NCI-H69 (cell line): Measurements from ENCODE around the gene OR56A3.
A peak's percentile ranks its signal among the peaks of the same experiment; 100 is the strongest.

ENCODE experiments used
- DNase-seq: peaks from one replicate; lab custom pipeline; 2025; lab: John Stamatoyannopoulos, UW

OR56A3 gene

DNA sequence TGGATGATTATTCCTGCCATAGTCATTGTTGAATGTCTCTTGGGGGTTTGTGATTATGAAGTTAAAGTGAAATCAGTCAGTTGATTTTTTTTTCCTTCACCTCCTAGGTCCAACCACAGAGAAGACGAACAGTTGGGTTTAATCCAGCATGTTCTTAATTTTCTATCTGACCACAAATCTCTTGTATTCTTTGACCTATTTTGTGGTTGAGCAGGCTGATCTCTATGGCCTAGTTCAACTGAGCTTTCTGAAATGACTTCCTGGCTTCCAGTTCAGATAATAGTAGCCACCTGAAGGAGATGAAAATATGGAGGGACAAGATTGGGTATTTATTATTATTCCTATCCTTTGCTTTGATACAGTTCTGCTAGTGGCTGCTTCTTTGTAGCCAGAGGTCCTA, 31.5 kb downstream of the OR56A3 start:
- DNase-seq = no peak

DNA sequence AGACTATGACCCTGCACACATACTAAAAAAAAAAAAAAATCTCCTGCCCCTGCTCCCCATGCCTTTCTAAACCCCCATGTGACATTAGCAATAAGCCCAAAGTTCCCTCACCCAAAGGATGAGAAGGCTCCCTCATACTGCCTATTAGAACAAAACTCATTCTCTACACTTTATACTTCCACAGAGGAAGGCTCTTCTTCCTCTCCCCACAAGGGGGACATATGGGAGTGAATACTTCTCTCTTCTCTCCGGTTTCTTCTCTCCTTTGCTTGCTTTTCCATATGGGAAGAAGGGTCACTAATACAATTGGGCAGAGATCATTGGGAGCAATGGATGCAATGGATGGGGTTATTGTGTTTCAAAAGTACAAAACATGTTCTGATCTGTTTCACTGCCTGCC, 41.4 kb downstream of the OR56A3 start:
- no peak for DNase-seq

DNA sequence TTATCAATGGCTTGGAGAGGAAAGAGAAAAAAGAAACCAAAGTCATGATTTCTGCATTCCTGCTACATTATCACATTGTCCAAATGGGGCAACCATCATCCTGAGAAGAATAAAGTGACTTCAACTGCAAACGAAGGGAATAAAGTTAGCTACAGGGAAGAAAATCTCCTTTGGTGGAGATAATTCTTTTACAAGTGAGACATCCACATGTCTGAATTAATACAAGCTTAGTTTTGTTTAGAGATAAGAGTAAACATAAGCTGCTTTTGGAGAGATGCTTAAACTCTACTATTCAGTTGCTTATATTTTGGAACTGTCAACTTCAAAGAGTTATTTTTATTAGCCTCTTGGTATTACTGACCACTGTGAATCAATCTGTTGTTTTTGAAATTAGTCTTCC, 44.8 kb downstream of the OR56A3 start, which contains the start of gene OR52L1:
Gene OR52L1 (minus strand): TSS at position 101 of the 400 bp plus-strand sequence. CDS start 55 bp downstream, at position 46.
- no peak for DNase-seq

DNA sequence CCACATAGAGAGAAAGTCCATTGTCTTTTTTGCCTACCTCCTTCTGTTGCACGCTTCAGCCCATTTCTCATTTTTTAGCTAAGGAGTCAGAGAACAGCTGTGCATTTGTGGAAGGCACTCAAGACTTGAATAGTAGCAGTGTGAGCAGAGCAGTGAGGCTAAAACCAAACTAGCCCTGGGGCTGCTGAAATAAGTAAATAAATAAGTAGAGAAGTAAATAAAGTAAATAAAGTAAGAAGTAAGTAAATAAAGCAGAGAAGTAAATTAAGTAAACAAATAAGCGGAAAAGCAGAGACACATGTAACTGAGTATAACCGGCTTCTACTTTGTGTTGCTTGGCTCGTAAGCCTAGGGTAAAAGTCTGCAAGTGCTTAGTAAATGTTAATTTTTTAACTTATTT, 47.2 kb downstream of the OR56A3 start:
- DNase-seq = no peak

DNA sequence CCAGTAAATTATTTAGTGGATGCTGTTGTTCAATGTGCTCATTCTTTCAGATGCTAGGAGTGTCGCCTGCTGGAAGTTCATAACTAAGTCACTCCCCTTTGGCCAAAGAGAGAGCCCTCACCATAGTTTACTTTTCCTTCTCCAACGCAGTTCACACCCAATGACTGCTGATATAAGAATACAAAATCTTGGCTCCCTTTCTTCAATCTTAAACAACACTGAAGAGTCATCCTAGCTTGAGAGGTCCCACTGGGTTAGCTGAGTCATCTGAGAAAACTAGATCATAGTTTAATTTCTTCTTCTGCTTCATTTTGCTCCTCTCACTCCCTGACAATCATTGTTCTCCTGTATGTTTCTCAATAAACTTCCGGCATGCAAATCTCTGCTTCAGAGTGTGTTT, 50.1 kb downstream of the OR56A3 start:
- no peak for DNase-seq

DNA sequence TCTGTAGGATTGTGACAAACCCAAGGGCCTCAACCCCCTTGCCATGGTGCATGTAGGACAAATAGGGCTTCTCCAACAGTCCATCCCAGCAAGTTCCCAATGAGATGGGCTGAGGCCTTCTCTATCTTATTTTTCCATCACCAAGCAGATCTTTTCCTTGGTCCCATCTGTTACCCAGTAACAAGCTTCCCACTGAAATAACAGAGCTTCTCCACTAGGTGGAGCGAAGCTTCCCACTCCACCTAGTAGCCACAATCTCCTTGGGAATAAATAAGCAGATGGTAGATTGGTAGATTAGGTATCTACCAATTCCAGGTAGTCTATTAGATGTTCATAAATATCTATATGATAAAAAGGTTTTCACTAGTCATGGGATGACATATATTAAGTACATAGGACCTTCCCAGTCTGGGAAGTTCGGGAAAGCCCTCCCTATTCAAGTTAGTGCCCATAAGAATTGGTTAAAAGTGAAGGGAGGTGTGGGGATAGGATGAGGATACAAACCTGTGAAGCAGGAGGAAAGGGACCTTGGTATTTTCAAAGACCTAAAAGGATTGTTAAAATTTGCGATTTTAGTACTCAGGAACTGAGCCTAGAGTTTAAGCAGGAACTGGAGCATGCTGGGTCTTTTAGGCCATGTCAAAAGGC, 50.7 kb downstream of the OR56A3 start:
- DNase-seq = peak; percentile 30

DNA sequence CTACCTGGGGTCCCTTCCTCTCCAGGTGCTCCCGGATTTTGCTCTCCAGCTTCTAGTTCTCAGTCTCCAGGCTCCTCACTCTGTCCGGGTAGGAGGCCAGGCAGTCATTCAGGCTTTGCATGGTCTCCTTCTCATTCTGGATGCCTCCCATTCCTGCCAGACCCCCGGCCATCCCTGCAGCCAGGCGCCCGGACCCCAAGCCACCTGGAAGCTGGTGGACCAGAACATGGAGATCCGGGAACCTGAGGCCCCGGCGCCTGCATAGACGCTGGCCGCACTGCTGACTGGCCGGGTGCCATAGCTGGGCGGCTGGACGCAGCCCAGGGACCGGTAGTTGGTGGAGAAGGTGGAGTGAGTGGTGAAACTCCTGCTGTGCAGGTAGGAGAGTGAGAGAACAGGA, 52.7 kb downstream of the OR56A3 start:
- DNase-seq = no peak
